GOT3 (cell line): Measurements from ENCODE around the gene MICAL2.

Experiments
- DNase-seq: peaks from one replicate; lab custom pipeline; 2025; ENCODE audit warnings: mixed read lengths; lab: John Stamatoyannopoulos, UW

The MICAL2 gene

DNA sequence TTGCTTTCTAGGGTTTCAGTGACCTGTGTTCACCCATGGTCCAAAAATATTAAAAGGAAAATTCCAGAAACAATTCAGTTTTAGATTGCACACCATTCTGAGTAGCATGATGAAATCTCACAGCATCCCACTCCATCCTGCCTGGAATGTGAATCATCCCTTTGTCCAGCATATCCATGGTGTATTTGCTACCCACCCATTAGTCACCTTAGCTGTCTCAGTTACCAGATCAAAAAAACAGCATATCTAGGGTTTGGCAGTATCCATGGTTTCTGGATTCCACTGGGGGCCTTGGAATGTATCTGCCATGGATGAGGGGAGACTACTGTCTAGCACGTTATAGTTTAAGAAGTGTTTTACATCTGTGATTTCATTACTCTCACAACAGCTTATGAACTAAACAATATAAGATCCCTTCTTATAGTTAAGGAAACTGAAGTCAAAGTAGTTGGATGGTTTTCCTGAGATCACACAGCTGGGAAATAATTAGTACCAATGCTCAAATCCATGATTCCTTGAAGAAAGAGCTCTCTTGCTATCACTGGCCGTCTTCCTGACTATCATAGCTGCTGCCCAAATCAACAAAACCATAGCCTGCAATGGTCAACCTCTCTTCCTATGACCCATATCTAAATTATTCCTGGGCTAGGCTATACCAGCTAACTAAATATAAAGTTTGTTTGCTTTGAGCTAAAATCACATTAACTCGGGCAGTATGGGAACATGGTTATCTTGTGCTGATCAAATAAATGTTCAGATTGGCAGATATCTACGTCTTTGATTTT is 122.6 kb downstream of the MICAL2 start:
- DNase-seq, result no peak

GRCh38 chr11:12233602-12233925 is 123.2 kb downstream of the MICAL2 start:
- no peak for DNase-seq

- no peak for DNase-seq
Measured at GRCh38 chr11:12234221-12234620, 123.8 kb downstream of the MICAL2 start.

DNA sequence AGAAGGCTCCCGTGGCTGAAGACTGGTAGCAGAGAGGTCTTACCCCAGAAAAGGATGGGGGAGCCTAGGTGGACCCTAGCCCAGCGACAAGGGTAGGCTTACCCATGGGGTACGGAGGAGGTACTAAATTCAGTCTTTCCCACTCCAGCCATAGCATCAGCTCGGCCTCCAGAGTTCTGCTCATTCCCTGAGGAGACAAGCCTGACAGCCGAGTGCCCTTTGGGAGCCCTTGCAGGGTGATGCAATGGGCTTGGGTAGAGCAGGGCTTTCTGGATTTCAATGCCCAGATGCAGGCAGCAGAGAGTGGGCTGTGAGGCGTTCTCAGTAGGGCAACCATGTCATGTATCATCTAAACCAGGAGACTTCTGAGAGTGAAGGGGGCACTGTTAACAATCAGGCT is 124.7 kb downstream of the MICAL2 start:
- no peak for DNase-seq

- DNase-seq, result no peak
Measured at GRCh38 chr11:12235553-12235946, 125.2 kb downstream of the MICAL2 start.

DNA sequence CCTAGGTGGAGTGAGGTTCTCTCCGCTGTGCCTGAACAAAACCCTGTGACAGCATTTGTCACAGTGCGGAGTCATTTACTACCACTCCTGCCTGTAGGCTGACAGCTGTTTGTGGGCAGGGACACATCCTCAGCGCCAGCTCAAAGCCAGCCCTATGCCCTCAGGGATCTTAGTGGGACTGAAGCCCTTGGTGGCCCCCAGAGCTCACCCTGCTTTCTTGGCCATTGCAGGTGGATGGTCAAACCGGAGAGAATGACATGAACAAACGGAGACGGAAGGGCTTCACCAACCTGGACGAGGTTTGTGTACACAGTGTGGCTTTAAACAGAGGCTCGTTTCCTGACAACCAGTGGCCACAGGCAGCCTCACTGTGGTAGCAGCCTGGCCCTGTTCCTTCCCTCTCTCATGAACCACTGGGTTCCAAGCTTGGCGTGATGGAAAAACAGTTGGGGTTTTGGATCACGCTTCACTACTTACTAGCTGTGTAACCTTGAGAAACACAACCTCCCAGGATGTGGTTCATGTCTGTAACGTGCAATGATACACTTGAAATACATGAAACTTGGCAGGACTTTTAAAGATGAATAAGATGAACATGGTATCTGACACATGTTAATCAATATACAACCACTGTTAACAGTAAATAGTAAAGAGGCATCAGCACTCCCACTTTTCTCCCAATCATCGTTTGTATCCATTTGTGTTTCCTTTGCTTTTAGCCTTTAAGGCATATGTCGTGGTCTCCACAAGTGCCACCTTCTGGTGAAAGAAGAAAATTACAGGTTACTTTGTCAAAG is 125.8 kb downstream of the MICAL2 start:
- DNase-seq, result no peak

DNA sequence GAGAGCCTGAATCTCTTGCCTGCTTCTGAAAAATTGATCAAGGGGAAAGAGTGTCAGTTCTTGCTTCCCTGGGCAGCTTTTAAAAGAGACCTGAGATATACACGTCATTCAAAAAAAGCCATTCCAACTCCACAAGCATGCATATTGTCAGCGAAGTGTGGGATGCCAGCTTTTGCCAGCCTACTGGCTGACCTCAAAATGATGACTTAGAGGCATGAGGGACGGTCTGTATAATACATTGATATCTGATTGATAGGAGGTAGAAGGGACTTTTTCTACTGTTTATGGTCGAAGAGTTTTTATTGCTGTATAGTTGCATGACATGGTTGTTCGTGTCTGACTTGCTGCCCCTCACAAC is 126.3 kb downstream of the MICAL2 start:
- DNase-seq, result no peak

- DNase-seq, result no peak
Measured at GRCh38 chr11:12237381-12237784, 127.0 kb downstream of the MICAL2 start.

- DNase-seq, result no peak
Measured at GRCh38 chr11:12238420-12238819, 128.0 kb downstream of the MICAL2 start.

DNA sequence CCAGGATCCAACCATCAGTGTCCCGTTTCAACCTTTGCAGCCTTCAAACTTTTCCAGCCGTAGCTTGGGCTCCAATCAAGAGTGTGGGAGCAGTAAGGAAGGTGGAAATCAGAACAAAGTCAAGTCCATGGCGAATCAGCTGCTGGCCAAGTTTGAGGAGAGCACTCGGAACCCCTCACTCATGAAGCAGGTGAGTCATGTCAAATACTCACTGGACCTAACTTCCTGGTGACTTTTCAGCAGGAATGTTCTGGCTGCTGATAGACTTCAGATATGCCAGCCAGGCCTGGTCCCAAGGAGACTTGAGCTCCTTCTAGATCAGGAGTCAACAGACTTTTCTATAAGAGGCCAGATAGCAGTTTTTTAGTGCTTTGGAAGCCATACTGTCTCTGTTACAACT is 129.0 kb downstream of the MICAL2 start:
- no peak for DNase-seq

GRCh38 chr11:12239804-12240371 is 129.5 kb downstream of the MICAL2 start:
- DNase-seq, result no peak

DNA sequence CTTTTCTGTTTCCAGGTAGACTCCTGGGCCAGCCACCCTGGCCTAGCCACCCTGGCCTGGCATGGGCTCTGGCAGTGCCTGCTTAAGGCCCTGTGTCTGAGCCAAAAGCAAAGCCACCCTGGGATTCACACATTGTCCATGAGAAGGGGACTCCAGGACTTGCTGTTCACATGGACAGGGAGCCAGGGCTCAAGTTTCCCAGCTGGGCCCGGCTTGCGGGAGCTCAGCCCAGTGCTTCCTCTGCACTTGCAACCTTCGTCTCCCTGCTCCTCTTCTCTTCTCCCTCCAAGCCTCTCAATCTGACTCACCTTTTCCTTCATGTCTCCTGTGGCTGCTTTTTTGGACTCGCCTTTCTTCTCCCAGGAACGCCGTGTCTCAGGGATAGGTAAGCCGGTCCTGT is 130.3 kb downstream of the MICAL2 start:
- DNase-seq, result no peak

- DNase-seq, result no peak
Measured at GRCh38 chr11:12241401-12241800, 131.0 kb downstream of the MICAL2 start.

DNA sequence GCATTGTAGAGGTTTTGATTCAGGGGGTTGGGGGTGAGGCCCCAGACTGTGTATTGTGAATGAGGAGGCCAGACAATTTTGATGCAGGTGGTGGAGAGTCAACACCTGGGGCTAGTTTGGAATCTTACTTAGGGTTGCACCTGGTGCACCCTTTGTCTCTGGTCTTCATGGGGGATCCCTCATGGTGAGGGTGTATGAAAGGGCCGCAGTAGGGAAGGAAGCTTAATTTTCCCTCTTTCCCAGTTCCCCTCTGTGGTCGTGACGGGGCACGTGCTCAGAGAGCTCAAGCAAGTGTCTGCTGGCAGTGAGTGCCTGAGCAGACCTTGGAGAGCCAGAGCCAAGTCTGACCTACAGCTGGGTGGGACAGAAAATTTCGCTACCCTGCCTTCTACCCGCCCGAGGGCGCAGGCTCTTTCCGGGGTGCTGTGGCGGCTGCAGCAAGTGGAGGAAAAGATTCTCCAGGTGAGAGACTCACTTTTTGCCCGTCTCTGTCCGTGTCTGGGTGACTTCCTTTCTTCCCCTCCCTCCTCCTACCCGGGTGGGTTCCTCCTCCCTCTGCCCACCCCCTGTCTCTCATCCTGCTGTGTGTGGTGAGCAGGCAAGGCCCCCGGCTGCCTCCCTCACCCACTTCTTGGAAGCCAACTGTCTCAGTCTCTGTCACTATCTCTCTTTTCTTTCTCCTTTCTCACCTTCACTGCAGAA is 131.7 kb downstream of the MICAL2 start:
- no peak for DNase-seq

GRCh38 chr11:12242966-12243365 is 132.6 kb downstream of the MICAL2 start:
- no peak for DNase-seq

GRCh38 chr11:12243486-12243885 is 133.1 kb downstream of the MICAL2 start:
- no peak for DNase-seq

DNA sequence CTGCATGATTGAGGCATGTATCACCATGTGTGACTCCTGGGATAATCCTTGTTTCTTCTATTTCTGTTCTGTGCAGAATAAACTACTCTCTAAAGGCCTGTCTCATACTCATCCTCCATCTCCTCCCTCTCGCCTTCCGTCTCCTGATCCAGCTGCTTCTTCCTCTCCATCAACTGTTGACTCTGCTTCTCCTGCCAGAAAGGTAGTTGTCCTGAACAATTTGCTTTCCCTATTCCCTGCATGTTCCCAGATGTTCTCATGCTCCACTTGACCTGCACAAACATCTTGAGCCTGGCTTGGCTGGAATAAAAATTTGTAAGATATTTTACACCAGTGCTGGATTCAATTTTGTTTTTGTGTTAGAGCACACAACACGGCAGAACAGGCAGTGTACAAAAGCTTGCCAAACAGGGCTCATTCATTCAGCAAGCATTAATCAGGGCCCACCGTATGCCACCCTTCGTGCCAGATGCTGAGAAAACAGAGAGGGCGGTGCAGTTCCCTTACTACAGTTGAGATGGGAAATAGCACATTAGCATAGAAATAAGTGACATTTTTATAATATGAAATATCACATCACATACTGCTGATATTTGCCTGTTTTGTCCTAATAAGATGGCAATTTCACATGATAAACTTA is 133.6 kb downstream of the MICAL2 start:
- no peak for DNase-seq

GRCh38 chr11:12245091-12245490 is 134.7 kb downstream of the MICAL2 start:
- no peak for DNase-seq

DNA sequence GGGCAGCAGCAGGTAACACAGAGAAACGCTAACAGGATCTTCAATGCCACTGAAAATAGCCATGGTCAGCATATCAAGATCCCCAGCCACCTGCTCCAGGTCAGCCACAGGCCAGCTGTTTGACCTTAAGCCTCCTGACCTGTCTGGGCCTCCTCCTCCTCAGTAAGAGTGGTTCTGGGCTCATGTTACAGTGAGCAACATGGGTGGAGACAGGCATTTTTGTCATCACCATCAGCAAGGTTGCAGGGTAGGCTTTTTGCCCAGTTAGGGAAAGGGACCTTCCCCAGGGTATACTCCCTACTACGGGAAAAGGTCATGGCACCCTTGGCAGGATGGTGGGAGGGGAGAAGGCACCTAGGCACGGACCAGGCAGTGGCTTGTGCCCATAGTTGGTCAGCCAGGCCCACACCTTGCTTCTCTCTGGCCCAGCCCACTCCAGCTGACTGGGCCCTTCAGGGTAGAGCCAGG is 135.2 kb downstream of the MICAL2 start:
- no peak for DNase-seq

- DNase-seq, result no peak
Measured at GRCh38 chr11:12246147-12246546, 135.8 kb downstream of the MICAL2 start.

DNA sequence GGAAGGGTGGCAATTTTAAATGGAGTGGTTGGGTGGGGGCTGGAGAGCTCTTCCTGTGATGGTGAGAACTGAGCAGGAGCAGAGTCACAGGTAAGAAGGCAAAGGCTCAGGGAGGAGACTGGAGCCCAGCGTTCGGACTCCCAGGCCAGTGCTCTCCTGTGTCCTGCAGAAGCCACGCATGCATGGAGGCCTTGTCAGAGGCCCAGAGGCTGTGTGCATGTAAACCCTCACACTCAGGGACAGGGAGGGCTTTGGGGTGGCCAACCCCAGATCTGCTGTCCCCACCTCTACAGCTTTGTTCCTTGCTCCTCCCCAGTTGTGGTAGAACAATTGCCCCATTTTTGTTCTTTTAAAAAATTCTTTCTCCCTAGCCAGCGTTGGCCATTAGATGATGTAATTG is 136.6 kb downstream of the MICAL2 start:
- DNase-seq, result no peak
